WTC11 (cell line): ENCODE data around the gene ZNF483. TPM values are rescaled to one million over a fixed set of nuclear protein-coding genes. Genes with fewer than 3 reads are reported as not detected.
A peak's percentile ranks its signal among the peaks of the same experiment; 100 is the strongest.

Experiments used
- ATAC-seq: fragments of 200-7000 bp; cut with Tn5 transposase; 2 replicates; pipeline ENCODE4 v1.10.0; 2021; ENCODE audit warnings: mild to moderate bottlenecking, moderate library complexity
- CTCF ChIA-PET: fragments of 300-600 bp; sonication (Branson Sonifier 250); formaldehyde crosslinking; loops from one replicate; lab custom pipeline; 2021; ENCODE audit warnings: antibody characterized with exemption; lab: Charles Lee
- POLR2A ChIA-PET: fragments of 350-600 bp; sonication (Branson Sonifier 250); formaldehyde crosslinking; loops from one replicate; lab custom pipeline; 2021; ENCODE audit warnings: antibody characterized with exemption; lab: Charles Lee
- DNase-seq: peaks from one replicate; pipeline ENCODE4 v3.0.0; 2021; ENCODE audit warnings: low spot score
- H3K27ac Mint-ChIP-seq: 2 replicates; pipeline ENCODE4 v1.8.0; 2021; ENCODE audit warnings: mixed read lengths
- H3K27me3 Mint-ChIP-seq: 2 replicates; pipeline ENCODE4 v1.8.0; 2021; ENCODE audit warnings: low read depth, mild to moderate bottlenecking, moderate library complexity, mixed read lengths
- H3K36me3 Mint-ChIP-seq: 2 replicates; pipeline ENCODE4 v1.8.0; 2021; ENCODE audit warnings: mixed read lengths
- H3K4me1 Mint-ChIP-seq: 2 replicates; pipeline ENCODE4 v1.8.0; 2022; ENCODE audit warnings: mixed read lengths
- H3K4me3 Mint-ChIP-seq: 2 replicates; pipeline ENCODE4 v1.8.0; 2021; ENCODE audit warnings: mild to moderate bottlenecking, moderate library complexity, mixed read lengths
- H3K9me3 Mint-ChIP-seq: 2 replicates; pipeline ENCODE4 v1.8.0; 2021; ENCODE audit warnings: mixed read lengths
- ATF1 ChIP-seq: sonication (generic); formaldehyde crosslinking; IDR thresholded peaks from 2 replicates; pipeline ENCODE4 v1.8.1; 2023; ENCODE audit warnings: mild to moderate bottlenecking, moderate library complexity, missing genetic modification reagents
- ESRRA ChIP-seq: sonication (generic); formaldehyde crosslinking; IDR thresholded peaks from 2 replicates; pipeline ENCODE4 v1.8.1; 2022; ENCODE audit warnings: mild to moderate bottlenecking, missing genetic modification reagents, borderline replicate concordance
- GABPB1 ChIP-seq: sonication (generic); formaldehyde crosslinking; IDR thresholded peaks from 2 replicates; pipeline ENCODE4 v1.8.1; 2023; ENCODE audit warnings: mild to moderate bottlenecking, missing genetic modification reagents
- GTF2I ChIP-seq: fragments of 250-450 bp; sonication (Bioruptor Pico); conservative IDR thresholded peaks from 2 replicates; pipeline ENCODE4 v1.4.0; 2021; ENCODE audit warnings: mild to moderate bottlenecking
- HMGA2 ChIP-seq: fragments of 250-450 bp; sonication (Bioruptor Pico); IDR thresholded peaks from 2 replicates; pipeline ENCODE4 v1.4.0; 2021; ENCODE audit warnings: mild to moderate bottlenecking, moderate library complexity
- JUN ChIP-seq: sonication (generic); formaldehyde crosslinking; IDR thresholded peaks from 2 replicates; pipeline ENCODE4 v1.8.0; 2023; ENCODE audit warnings: mild to moderate bottlenecking, missing genetic modification reagents
- NFE2L1 ChIP-seq: sonication (generic); formaldehyde crosslinking; IDR thresholded peaks from 2 replicates; pipeline ENCODE4 v1.8.1; 2023; ENCODE audit warnings: missing genetic modification reagents
- NFYB ChIP-seq: sonication (generic); formaldehyde crosslinking; conservative IDR thresholded peaks from 2 replicates; pipeline ENCODE4 v1.8.0; 2022; ENCODE audit warnings: low read depth, missing genetic modification reagents
- OVOL2 ChIP-seq: fragments of 250-450 bp; sonication (Bioruptor Pico); IDR thresholded peaks from 2 replicates; pipeline ENCODE4 v1.9.0; 2021; ENCODE audit warnings: mild to moderate bottlenecking, borderline replicate concordance
- RELA ChIP-seq: sonication (generic); formaldehyde crosslinking; IDR thresholded peaks from 2 replicates; pipeline ENCODE4 v1.8.1; 2022; ENCODE audit warnings: missing genetic modification reagents, mild to moderate bottlenecking, borderline replicate concordance
- SMAD3 ChIP-seq: sonication (generic); formaldehyde crosslinking; IDR thresholded peaks from 2 replicates; pipeline ENCODE4 v1.8.0; 2022; ENCODE audit warnings: missing genetic modification reagents, mild to moderate bottlenecking, borderline replicate concordance
- SMAD4 ChIP-seq: sonication (generic); formaldehyde crosslinking; IDR thresholded peaks from 2 replicates; pipeline ENCODE4 v1.8.0; 2022; ENCODE audit warnings: mild to moderate bottlenecking, missing genetic modification reagents
- TEAD1 ChIP-seq: sonication (generic); formaldehyde crosslinking; IDR thresholded peaks from 2 replicates; pipeline ENCODE4 v1.8.0; 2022; ENCODE audit warnings: mild to moderate bottlenecking, missing genetic modification reagents
- TEAD4 ChIP-seq: sonication (generic); formaldehyde crosslinking; IDR thresholded peaks from 2 replicates; pipeline ENCODE4 v1.8.0; 2022; ENCODE audit warnings: mild to moderate bottlenecking, missing genetic modification reagents
- ZBTB21 ChIP-seq: sonication (generic); formaldehyde crosslinking; IDR thresholded peaks from 2 replicates; pipeline ENCODE4 v1.8.1; 2023; ENCODE audit warnings: mild to moderate bottlenecking, missing genetic modification reagents, borderline replicate concordance
- ZNF121 ChIP-seq: sonication (generic); formaldehyde crosslinking; IDR thresholded peaks from 2 replicates; pipeline ENCODE4 v1.8.0; 2023; ENCODE audit warnings: missing genetic modification reagents
- ZNF138 ChIP-seq: sonication (generic); formaldehyde crosslinking; conservative IDR thresholded peaks from 2 replicates; pipeline ENCODE4 v1.8.1; 2022; ENCODE audit warnings: mild to moderate bottlenecking, moderate library complexity, missing genetic modification reagents
- ZNF232 ChIP-seq: sonication (generic); formaldehyde crosslinking; IDR thresholded peaks from 2 replicates; pipeline ENCODE4 v1.8.0; 2022; ENCODE audit warnings: mild to moderate bottlenecking, missing genetic modification reagents
- ZNF263 ChIP-seq: sonication (generic); formaldehyde crosslinking; IDR thresholded peaks from 2 replicates; pipeline ENCODE4 v1.8.1; 2022; ENCODE audit warnings: low read depth, mild to moderate bottlenecking, moderate library complexity, missing genetic modification reagents
- ZNF416 ChIP-seq: fragments of 250-450 bp; sonication (Bioruptor Pico); IDR thresholded peaks from 2 replicates; pipeline ENCODE4 v1.9.0; 2021; ENCODE audit warnings: mild to moderate bottlenecking, inconsistent platforms
- total RNA-seq: library from RNA; stranded (reverse); gene quantifications from 3 replicates; pipeline ENCODE4 v1.2.3, GENCODE V29; 2021
- TF ChIP-seq, protein P1 (sequence below): sonication (generic); formaldehyde crosslinking; IDR thresholded peaks from 2 replicates; pipeline ENCODE4 v1.8.1; 2022; ENCODE audit warnings: low read depth, mild to moderate bottlenecking, moderate library complexity, missing genetic modification reagents, borderline replicate concordance
- TF ChIP-seq, protein P2 (sequence below): sonication (generic); formaldehyde crosslinking; IDR thresholded peaks from 2 replicates; pipeline ENCODE4 v1.8.0; 2023; ENCODE audit warnings: missing genetic modification reagents, mild to moderate bottlenecking, borderline replicate concordance
- TF ChIP-seq, protein P3 (sequence below): sonication (generic); formaldehyde crosslinking; IDR thresholded peaks from 2 replicates; pipeline ENCODE4 v1.8.0; 2022; ENCODE audit warnings: mild to moderate bottlenecking, missing genetic modification reagents
- TF ChIP-seq, protein P4 (sequence below): sonication (generic); formaldehyde crosslinking; IDR thresholded peaks from 2 replicates; pipeline ENCODE4 v1.8.1; 2022; ENCODE audit warnings: low read depth, missing genetic modification reagents, borderline replicate concordance
- TF ChIP-seq, protein P5 (sequence below): sonication (generic); formaldehyde crosslinking; IDR thresholded peaks from 2 replicates; pipeline ENCODE4 v1.8.1; 2022; ENCODE audit warnings: mild to moderate bottlenecking, moderate library complexity, missing genetic modification reagents

ZNF483 gene
- total RNA-seq, 1 experiment from 2014 or later = 77.4 TPM

DNA sequence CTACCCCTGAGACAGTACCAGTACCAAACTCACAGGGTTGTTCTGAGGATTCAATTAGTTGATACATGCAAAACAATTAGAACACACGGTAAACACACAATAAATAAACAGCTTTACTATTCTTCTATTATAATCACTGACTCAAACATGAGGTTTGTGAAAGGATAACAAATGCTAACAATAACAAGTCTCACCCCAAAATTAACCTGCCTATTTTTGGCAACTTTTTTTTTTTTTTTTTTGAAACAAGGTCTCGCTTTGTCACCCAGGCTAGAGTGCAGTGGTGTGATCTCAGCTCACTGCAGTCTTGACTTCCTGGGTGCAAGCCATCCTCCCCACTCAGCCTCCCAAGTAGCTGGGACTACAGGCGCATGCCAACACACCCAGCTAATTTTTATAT is 47.3 kb upstream of the ZNF483 start (continued):
- TF ChIP-seq ZNF263 (CRISPR knock-in tag) (no peak), ZNF138 (CRISPR knock-in tag) (no peak), JUN (CRISPR knock-in tag) (no peak), ZNF121 (CRISPR knock-in tag) (no peak), GTF2I (CRISPR knock-in tag) (no peak), ZNF416 (no peak), NFE2L1 (CRISPR knock-in tag) (no peak)
- TF ChIP-seq, protein P1, sequence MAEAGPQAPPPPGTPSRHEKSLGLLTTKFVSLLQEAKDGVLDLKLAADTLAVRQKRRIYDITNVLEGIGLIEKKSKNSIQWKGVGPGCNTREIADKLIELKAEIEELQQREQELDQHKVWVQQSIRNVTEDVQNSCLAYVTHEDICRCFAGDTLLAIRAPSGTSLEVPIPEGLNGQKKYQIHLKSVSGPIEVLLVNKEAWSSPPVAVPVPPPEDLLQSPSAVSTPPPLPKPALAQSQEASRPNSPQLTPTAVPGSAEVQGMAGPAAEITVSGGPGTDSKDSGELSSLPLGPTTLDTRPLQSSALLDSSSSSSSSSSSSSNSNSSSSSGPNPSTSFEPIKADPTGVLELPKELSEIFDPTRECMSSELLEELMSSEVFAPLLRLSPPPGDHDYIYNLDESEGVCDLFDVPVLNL (CRISPR knock-in tag) = no peak
- TF ChIP-seq, protein P2, sequence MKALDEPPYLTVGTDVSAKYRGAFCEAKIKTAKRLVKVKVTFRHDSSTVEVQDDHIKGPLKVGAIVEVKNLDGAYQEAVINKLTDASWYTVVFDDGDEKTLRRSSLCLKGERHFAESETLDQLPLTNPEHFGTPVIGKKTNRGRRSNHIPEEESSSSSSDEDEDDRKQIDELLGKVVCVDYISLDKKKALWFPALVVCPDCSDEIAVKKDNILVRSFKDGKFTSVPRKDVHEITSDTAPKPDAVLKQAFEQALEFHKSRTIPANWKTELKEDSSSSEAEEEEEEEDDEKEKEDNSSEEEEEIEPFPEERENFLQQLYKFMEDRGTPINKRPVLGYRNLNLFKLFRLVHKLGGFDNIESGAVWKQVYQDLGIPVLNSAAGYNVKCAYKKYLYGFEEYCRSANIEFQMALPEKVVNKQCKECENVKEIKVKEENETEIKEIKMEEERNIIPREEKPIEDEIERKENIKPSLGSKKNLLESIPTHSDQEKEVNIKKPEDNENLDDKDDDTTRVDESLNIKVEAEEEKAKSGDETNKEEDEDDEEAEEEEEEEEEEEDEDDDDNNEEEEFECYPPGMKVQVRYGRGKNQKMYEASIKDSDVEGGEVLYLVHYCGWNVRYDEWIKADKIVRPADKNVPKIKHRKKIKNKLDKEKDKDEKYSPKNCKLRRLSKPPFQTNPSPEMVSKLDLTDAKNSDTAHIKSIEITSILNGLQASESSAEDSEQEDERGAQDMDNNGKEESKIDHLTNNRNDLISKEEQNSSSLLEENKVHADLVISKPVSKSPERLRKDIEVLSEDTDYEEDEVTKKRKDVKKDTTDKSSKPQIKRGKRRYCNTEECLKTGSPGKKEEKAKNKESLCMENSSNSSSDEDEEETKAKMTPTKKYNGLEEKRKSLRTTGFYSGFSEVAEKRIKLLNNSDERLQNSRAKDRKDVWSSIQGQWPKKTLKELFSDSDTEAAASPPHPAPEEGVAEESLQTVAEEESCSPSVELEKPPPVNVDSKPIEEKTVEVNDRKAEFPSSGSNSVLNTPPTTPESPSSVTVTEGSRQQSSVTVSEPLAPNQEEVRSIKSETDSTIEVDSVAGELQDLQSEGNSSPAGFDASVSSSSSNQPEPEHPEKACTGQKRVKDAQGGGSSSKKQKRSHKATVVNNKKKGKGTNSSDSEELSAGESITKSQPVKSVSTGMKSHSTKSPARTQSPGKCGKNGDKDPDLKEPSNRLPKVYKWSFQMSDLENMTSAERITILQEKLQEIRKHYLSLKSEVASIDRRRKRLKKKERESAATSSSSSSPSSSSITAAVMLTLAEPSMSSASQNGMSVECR (CRISPR knock-in tag) = no peak
- TF ChIP-seq, all 79 proteins: peak for 0

DNA sequence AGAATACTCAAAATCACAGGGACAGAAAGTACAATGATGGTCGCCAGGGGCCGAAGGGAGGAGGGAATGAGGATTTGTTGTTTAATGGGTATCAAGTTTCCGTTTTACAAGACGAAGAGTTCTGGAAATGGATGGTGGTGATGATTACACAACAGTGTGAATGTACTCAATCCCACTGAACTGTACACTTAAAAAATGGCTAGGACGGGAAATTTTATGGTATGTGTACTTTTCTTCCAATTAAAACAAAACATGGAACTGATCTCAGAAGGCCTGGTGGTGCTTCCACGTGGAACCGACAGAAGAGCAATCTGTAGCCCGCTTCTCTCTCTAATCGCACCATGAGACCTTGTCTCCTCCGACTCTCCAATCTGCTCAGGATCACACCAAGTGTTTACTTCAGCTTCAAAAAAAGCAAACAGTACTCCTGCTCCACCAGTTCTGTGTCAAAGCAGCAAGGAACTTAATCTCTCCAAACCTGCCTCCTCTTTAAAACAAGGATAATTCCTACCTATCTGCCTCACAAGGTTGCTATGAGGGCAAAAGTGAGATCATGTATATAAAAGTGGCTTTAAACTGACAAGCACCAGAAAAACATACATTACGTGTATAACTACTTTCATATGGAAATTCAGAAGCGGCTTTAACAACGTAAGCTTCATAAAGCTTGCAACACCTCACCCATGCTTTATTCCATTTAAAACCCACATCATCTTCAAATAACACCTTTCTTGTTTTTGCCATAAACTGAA is 42.9 kb upstream of the ZNF483 start:
- Mint-ChIP-seq H3K27ac (peak overlapping the region; percentile 95), H3K9me3 (no peaks in the 10 kb centered on the region), H3K36me3 (no peaks in the 10 kb centered on the region), H3K4me1 (peaks cover 34% of the 10 kb centered on the region), H3K27me3 (no peaks in the 10 kb centered on the region), H3K4me3 (peak overlapping the region; percentile 77)
- TF ChIP-seq TEAD4 (CRISPR knock-in tag) (no peak), ATF1 (CRISPR knock-in tag) (no peak), GTF2I (CRISPR knock-in tag) (no peak), OVOL2 (CRISPR knock-in tag) (no peak)
- TF ChIP-seq, protein P3, sequence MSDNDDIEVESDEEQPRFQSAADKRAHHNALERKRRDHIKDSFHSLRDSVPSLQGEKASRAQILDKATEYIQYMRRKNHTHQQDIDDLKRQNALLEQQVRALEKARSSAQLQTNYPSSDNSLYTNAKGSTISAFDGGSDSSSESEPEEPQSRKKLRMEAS (CRISPR knock-in tag) = no peak
- ChIA-PET POLR2A (interaction anchor here (0.7 to 1.5 kb wide), 4 partner anchors 43 to 52 kb away, joined by 3 to 7 read pairs (median 5); partner anchors contain the start of gene ZNF483), CTCF (no interaction called here)
- ATAC-seq = no peak
- no peak for DNase-seq

DNA sequence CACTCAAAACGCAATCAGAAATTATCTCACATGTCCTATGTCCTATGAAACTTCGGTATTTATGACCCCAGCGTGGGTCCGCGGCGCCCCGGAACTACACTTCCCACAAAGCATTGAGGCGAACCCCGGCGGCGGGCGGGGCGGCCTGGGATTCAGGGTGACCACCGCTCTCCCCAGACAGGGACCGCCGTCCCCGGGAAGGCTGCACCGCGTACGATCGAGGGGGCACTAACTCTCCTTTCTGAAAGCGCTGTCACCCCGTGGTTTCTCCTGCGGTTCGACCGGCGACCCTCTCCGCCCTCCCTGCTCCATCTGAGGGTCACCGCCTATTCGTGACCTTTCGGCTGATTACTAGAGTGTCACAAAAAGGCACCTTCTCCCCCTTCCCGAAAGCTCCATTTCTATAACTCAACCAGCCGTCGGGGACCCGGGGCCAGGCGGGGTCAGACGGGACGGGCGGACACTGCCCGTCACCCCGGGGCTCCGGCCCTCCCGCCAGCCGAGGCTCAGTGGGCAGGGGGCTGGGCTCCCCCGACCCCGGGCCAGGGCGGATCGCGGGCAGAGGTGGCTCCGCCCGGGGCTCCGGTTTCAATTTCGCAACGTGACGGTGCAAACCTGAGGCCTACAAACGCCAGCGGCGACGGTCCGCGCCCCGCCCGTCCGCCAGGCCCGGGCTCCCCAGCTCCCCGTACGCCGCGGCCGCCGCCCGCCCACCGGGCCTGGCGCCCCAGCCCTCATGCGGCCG is 42.1 kb upstream of the ZNF483 start:
- DNase-seq = peak; percentile 75
- POLR2A ChIA-PET = interaction anchor here (0.7 to 1.5 kb wide), 5 partner anchors 33 to 51 kb away, joined by 3 to 7 read pairs (median 5); partner anchors contain the start of gene ZNF483
- H3K27me3 Mint-ChIP-seq = no peaks in the 10 kb centered on the region
- ATAC-seq = peak; percentile 63
- peak overlapping the region; percentile 77 for H3K4me3 Mint-ChIP-seq
- H3K9me3 Mint-ChIP-seq = 0 out of 2 replicates have a peak, but pooled peaks cover 2% of the 10 kb centered on the region
- peaks cover 34% of the 10 kb centered on the region for H3K4me1 Mint-ChIP-seq
- CTCF ChIA-PET = interaction anchor here (0.6 kb wide), 1 partner anchor 132 kb away, joined by 4 read pairs; no protein-coding TSS in a partner anchor
- H3K36me3 Mint-ChIP-seq = no peaks in the 10 kb centered on the region
- peak overlapping the region; percentile 95 for H3K27ac Mint-ChIP-seq
- TF ChIP-seq ESRRA (CRISPR knock-in tag) (no peak), SMAD3 (CRISPR knock-in tag) (no peak), ZNF232 (CRISPR knock-in tag) (no peak), HMGA2 (CRISPR knock-in tag) (no peak), RELA (no peak), TEAD1 (CRISPR knock-in tag) (0 out of 2 replicates have a peak, but pooled peaks have one; percentile 55), ZNF138 (CRISPR knock-in tag) (no peak), ZBTB21 (CRISPR knock-in tag) (no peak), SMAD4 (no peak), GABPB1 (0 out of 2 replicates have a peak, but pooled peaks have one; percentile 13), NFYB (CRISPR knock-in tag) (no peak)
- TF ChIP-seq, protein P4, sequence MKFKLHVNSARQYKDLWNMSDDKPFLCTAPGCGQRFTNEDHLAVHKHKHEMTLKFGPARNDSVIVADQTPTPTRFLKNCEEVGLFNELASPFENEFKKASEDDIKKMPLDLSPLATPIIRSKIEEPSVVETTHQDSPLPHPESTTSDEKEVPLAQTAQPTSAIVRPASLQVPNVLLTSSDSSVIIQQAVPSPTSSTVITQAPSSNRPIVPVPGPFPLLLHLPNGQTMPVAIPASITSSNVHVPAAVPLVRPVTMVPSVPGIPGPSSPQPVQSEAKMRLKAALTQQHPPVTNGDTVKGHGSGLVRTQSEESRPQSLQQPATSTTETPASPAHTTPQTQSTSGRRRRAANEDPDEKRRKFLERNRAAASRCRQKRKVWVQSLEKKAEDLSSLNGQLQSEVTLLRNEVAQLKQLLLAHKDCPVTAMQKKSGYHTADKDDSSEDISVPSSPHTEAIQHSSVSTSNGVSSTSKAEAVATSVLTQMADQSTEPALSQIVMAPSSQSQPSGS (CRISPR knock-in tag) = no peak
- TF ChIP-seq, protein P5, sequence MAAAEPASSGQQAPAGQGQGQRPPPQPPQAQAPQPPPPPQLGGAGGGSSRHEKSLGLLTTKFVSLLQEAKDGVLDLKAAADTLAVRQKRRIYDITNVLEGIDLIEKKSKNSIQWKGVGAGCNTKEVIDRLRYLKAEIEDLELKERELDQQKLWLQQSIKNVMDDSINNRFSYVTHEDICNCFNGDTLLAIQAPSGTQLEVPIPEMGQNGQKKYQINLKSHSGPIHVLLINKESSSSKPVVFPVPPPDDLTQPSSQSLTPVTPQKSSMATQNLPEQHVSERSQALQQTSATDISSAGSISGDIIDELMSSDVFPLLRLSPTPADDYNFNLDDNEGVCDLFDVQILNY (CRISPR knock-in tag) = peak; percentile 57
